HepG2 (cell line): ENCODE measurements around the gene IPP. TPM values are rescaled to one million over a fixed set of nuclear protein-coding genes. Genes with fewer than 3 reads are reported as not detected.
A peak's percentile ranks its signal among the peaks of the same experiment; 100 is the strongest.
"Not testable (repeated sequence)": the region's sequence is repeated elsewhere in the genome, so short reads cannot be mapped to it uniquely, and the experiment has no call there.

Source experiments
- ATAC-seq: fragments of 200-7000 bp; cut with Tn5 transposase; 3 replicates; pipeline ENCODE4 v1.9.1; 2020; ENCODE audit warnings: mild to moderate bottlenecking, moderate library complexity
- BruUV-seq: library from RNA; stranded (reverse); fragments of 400-500 nt; replicated peaks from 2 replicates; lab custom pipeline; 2021; lab: Mats Ljungman, UMichigan
- CTCF ChIA-PET: fragments of 300-600 bp; formaldehyde crosslinking; extraction: SDS; loops from one replicate; lab custom pipeline; 2021; ENCODE audit warnings: low total read pairs, inconsistent platforms, low intra/inter-chr PET ratio; lab: Yijun Ruan, JAX
- POLR2A ChIA-PET: fragments of 350-600 bp; sonication (Branson Sonifier 250); formaldehyde crosslinking; loops from one replicate; lab custom pipeline; 2020; ENCODE audit warnings: antibody characterized with exemption, inconsistent platforms; lab: Yijun Ruan, JAX
- DNase-seq: peaks from one replicate; pipeline ENCODE4 v3.0.0-alpha.2; 2015; ENCODE audit warnings: low spot score
- FAIRE-seq: peaks from 3 replicates; lab custom pipeline; 2011; peaks lifted over from hg19 to GRCh38; lab: Jason Lieb, UNC
- H2AFZ ChIP-seq: one replicate; pipeline ENCODE4 v1.6.1; 2011; ENCODE audit warnings: low read length, inconsistent platforms
- H3K27ac ChIP-seq: fragments of 300-600 bp; 3 replicates; pipeline ENCODE4 v1.8.0; 2011; ENCODE audit warnings: mixed run types, mild to moderate bottlenecking, mixed read lengths, low read length, inconsistent platforms; ENCODE audit not compliant: insufficient read depth; ENCODE audit errors: extremely low read length
- H3K27me3 ChIP-seq, 2 experiments: fragments of 200-600 bp in 1 of 2; 2 replicates in 1 of 2; 3 replicates in 1 of 2; pipeline versions ENCODE4 v1.6.0 to v1.8.0; 2011; ENCODE audit warnings: low read length in 2 of 2, mild to moderate bottlenecking in 2 of 2, moderate library complexity in 2 of 2, inconsistent platforms in 1 of 2; ENCODE audit not compliant: insufficient read depth in 2 of 2, control insufficient read depth in 1 of 2
- H3K36me3 ChIP-seq, 2 experiments: fragments of 200-600 bp in 1 of 2; replicated peaks in 1 of 2; 2 replicates in 1 of 2; 3 replicates in 1 of 2; pipeline versions ENCODE4 v1.5.1 to v1.8.0; 2011; ENCODE audit warnings: low read length in 2 of 2, inconsistent platforms in 1 of 2; ENCODE audit not compliant: insufficient read depth in 2 of 2, control insufficient read depth in 1 of 2
- H3K4me1 ChIP-seq: 2 replicates; pipeline ENCODE4 v1.5.1; 2012; ENCODE audit warnings: low read length, inconsistent platforms; ENCODE audit not compliant: insufficient read depth
- H3K4me2 ChIP-seq: 2 replicates; pipeline ENCODE4 v1.6.0; 2011; ENCODE audit warnings: low read depth, low read length, inconsistent platforms
- H3K4me3 ChIP-seq, 3 experiments: fragments of 200-600 bp in 1 of 3; sonication (generic), shearing (Covaris generic) in 1 of 3; replicated peaks in 1 of 3; 2 replicates each; pipeline ENCODE4 v1.5.1; 2011 to 2016; ENCODE audit warnings: low read length in 3 of 3, inconsistent platforms in 2 of 3, low read depth in 2 of 3, mild to moderate bottlenecking in 2 of 3, control low read depth in 1 of 3, mixed read lengths in 1 of 3; ENCODE audit not compliant: insufficient read depth in 1 of 3
- H3K79me2 ChIP-seq: one replicate; pipeline ENCODE4 v1.6.1; 2011; ENCODE audit warnings: low read length, inconsistent platforms; ENCODE audit not compliant: insufficient read depth
- H3K9ac ChIP-seq: 2 replicates; pipeline ENCODE4 v1.6.0; 2011; ENCODE audit warnings: mild to moderate bottlenecking, low read depth, low read length, inconsistent platforms; ENCODE audit not compliant: insufficient read depth
- H3K9me3 ChIP-seq: 2 replicates; pipeline ENCODE4 v1.5.1; 2012; ENCODE audit warnings: mild to moderate bottlenecking, low read length
- H4K20me1 ChIP-seq: 2 replicates; pipeline ENCODE4 v1.6.0; 2011; ENCODE audit warnings: inconsistent platforms, mild to moderate bottlenecking, low read length, moderate library complexity; ENCODE audit not compliant: insufficient read depth
- CEBPG ChIP-seq: IDR thresholded peaks from 2 replicates; pipeline ENCODE4 v1.6.1; 2016
- CHD2 ChIP-seq: IDR thresholded peaks from 2 replicates; pipeline ENCODE4 v1.6.1; 2011; ENCODE audit warnings: low read depth, low read length, improper control_type of control experiment
- FOXA3 ChIP-seq: IDR thresholded peaks from 2 replicates; pipeline ENCODE4 v1.6.1; 2016; ENCODE audit warnings: missing genetic modification reagents, missing compliant biosample characterization
- HMG20B ChIP-seq: conservative IDR thresholded peaks from 2 replicates; pipeline ENCODE4 v1.6.1; 2016; ENCODE audit warnings: missing genetic modification reagents, missing compliant biosample characterization
- JUND ChIP-seq: sonication (generic); formaldehyde crosslinking; IDR thresholded peaks from 2 replicates; pipeline ENCODE4 v1.8.0; 2022; ENCODE audit warnings: mild to moderate bottlenecking, missing genetic modification reagents
- MAFF ChIP-seq: IDR thresholded peaks from 2 replicates; pipeline ENCODE4 v1.6.1; 2011; ENCODE audit warnings: low read depth, low read length, improper control_type of control experiment
- MAFK ChIP-seq, 2 experiments: IDR thresholded peaks in 1 of 2; conservative IDR thresholded peaks in 1 of 2; 2 replicates each; pipeline ENCODE4 v1.6.1; 2011; ENCODE audit warnings: improper control_type of control experiment in 2 of 2, low read length in 2 of 2
- PCBP2 ChIP-seq: fragments of 200-400 bp; formaldehyde crosslinking; optimal IDR thresholded peaks from 2 replicates; pipeline ENCODE3; 2018; ENCODE audit warnings: low read length, low read depth; ENCODE audit not compliant: poor library complexity, severe bottlenecking
- SCMH1 ChIP-seq: sonication (generic); formaldehyde crosslinking; IDR thresholded peaks from 2 replicates; pipeline ENCODE4 v1.9.0; 2021; ENCODE audit warnings: missing genetic modification reagents, mild to moderate bottlenecking, borderline replicate concordance
- YEATS4 ChIP-seq: sonication (generic); formaldehyde crosslinking; IDR thresholded peaks from 2 replicates; pipeline ENCODE4 v1.4.0; 2020; ENCODE audit warnings: missing genetic modification reagents, borderline replicate concordance
- ZFYVE20 ChIP-seq: sonication (generic); formaldehyde crosslinking; IDR thresholded peaks from 2 replicates; pipeline ENCODE4 v1.8.0; 2023; ENCODE audit warnings: low read depth, mild to moderate bottlenecking, moderate library complexity, missing genetic modification reagents, borderline replicate concordance
- ZNF335 ChIP-seq: sonication (generic); formaldehyde crosslinking; IDR thresholded peaks from 2 replicates; pipeline ENCODE4 v1.4.0; 2020; ENCODE audit warnings: missing genetic modification reagents
- ZNF44 ChIP-seq: sonication (generic); formaldehyde crosslinking; IDR thresholded peaks from 2 replicates; pipeline ENCODE4 v1.5.1; 2020; ENCODE audit warnings: mild to moderate bottlenecking, missing genetic modification reagents
- ZNF501 ChIP-seq: sonication (generic); formaldehyde crosslinking; IDR thresholded peaks from 2 replicates; pipeline ENCODE4 v1.5.1; 2020; ENCODE audit warnings: mild to moderate bottlenecking, moderate library complexity, missing genetic modification reagents
- ZNF576 ChIP-seq: sonication (generic); formaldehyde crosslinking; IDR thresholded peaks from 2 replicates; pipeline ENCODE4 v1.4.0; 2020; ENCODE audit warnings: mild to moderate bottlenecking, missing genetic modification reagents
- ZNF672 ChIP-seq: sonication (generic); formaldehyde crosslinking; IDR thresholded peaks from 2 replicates; pipeline ENCODE4 v1.8.1; 2022; ENCODE audit warnings: missing genetic modification reagents
- WGBS: methylation state at CpG from one replicate; pipeline ENCODE4 v1.1.6; 2017; ENCODE audit warnings: low lambda C conversion rate; 5-methylcytosine and 5-hydroxymethylcytosine counted together
- in situ Hi-C: cut with HindIII; loops from 2 replicates; pipeline ENCODE4 v1.10.0; 2017; ENCODE audit warnings: low pct_unique_long_range_greater_than_20kb; ENCODE audit not compliant: extremely low pct_ligation_motif_present
- intact Hi-C: fragments of 100-400 bp; cut with micrococcal nuclease; formaldehyde crosslinking; loops from one replicate; pipeline ENCODE4 v1.10.0; 2022; ENCODE audit not compliant: unreplicated experiment
- polyA plus RNA-seq, 8 experiments: library from polyadenylated mRNA; depleted of rRNA in 3 of 8; stranded (reverse) in 7 of 8; unstranded in 1 of 8; fragments of >200 nt; fragmentation: Illumina TruSeq in 4 of 8; extraction: Trizol in 4 of 8; gene quantifications; 2 replicates each; pipeline versions ENCODE4 v1.2.1 to v1.2.3, GENCODE V29; 2011 to 2016; ENCODE audit warnings: low read depth in 4 of 8, missing spikeins in 1 of 8, mixed read lengths in 1 of 8; ENCODE audit not compliant: insufficient read depth in 1 of 8
- total RNA-seq, 5 experiments: library from RNA; depleted of rRNA; stranded (reverse); fragments of >200 nt; fragmentation: Illumina TruSeq; extraction: Trizol; gene quantifications; 2 replicates each; pipeline ENCODE4 v1.2.3, GENCODE V29; 2016; ENCODE audit warnings: low read depth in 1 of 5

Gene IPP
- total and polyA plus RNA-seq, 2 of the 13 experiments (the other 11 are each of a cell fraction or from before 2014, with no cell fraction given), result 3.0 to 9.7 TPM

DNA sequence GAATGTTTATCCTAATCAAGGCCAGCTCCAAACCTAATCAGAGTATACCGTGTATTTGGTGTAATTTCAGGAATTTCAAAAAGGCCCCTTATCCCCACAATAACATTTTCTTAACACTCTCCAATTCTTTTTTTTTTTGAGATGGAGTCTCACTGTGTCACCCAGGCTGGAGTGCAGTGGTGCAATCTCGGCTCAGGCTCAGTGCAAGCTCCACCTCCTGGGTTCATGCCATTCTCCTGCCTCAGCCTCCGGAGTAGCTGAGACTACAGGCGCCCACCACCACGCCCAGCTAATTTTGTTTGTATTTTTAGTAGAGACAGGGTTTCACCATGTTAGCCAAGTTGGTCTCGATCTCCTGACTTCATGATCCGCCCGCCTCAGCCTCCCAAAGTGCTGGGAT is 33.1 kb downstream of the IPP start:
- H3K9ac ChIP-seq, H3K4me1 ChIP-seq, H3K79me2 ChIP-seq, BruUV-seq, CTCF ChIA-PET, H2AFZ ChIP-seq, FAIRE-seq, DNase-seq, POLR2A ChIA-PET, ATAC-seq, intact Hi-C loops, H3K27ac ChIP-seq, H3K9me3 ChIP-seq, H3K36me3 ChIP-seq, H3K4me3 ChIP-seq, H3K4me2 ChIP-seq, H3K27me3 ChIP-seq, H4K20me1 ChIP-seq, in situ Hi-C loops: not testable (repeated sequence)
- 86% methylated on average over 8 of the region's 8 CpGs for WGBS

GRCh38 chr1:45716700-45717099 is 33.8 kb downstream of the IPP start:
- CTCF ChIA-PET, result no interaction called here
- Histone ChIP-seq H3K79me2 (no peaks in the 10 kb centered on the region), H3K9me3 (no peaks in the 10 kb centered on the region), H3K36me3 (peaks cover 1 to 4% of the 10 kb centered on the region in 2 experiments; a peak in 2 of 5 replicates), H3K27ac (no peak overlapping the region), H3K4me1 (no peaks in the 10 kb centered on the region), H3K4me2 (no peak overlapping the region), H3K27me3 (no peaks in the 10 kb centered on the region; a peak in 1 of 5 replicates), H4K20me1 (no peaks in the 10 kb centered on the region), H3K9ac (no peak overlapping the region), H3K4me3 (no peak overlapping the region)
- intact Hi-C loops, result no loop called here
- in situ Hi-C loops, result no loop called here
- FAIRE-seq (no peak), ATAC-seq (no peak), DNase-seq (no peak)
- POLR2A ChIA-PET, result no interaction called here
- WGBS, result 94% methylated on average over 3 of the region's 3 CpGs
- TF ChIP-seq SCMH1 (no peak), ZNF672 (CRISPR knock-in tag) (no peak), CEBPG (CRISPR knock-in tag) (no peak), FOXA3 (CRISPR knock-in tag) (no peak), HMG20B (CRISPR knock-in tag) (no peak), ZNF501 (CRISPR knock-in tag) (no peak), PCBP2 (no peak), JUND (CRISPR knock-in tag) (no peak), MAFF (peak; percentile 46), ZNF44 (CRISPR knock-in tag) (no peak), ZFYVE20 (no peak), ZNF576 (no peak), CHD2 (no peak), MAFK (conservative IDR thresholded peaks at IDR 0.05 in 1 of 2, IDR thresholded peaks at IDR 0.05 in 1 of 2; ENCODE audit: low read length in 2 of 2) (peak; percentile 21 to 62; a peak in 3 of 4 replicates), ZNF335 (CRISPR knock-in tag) (no peak), YEATS4 (no peak)
- TF ChIP-seq, all 625 proteins: peak for 2
- H2AFZ ChIP-seq, result no peak overlapping the region
- no TSS peak for BruUV-seq
